Activated CD4-positive, alpha-beta T cell treated with anti-CD3 and anti-CD28 coated beads, Interleukin-2, amount 50 U/mL, for 16 hours (primary cell): ENCODE data around the gene HAPLN1.

Experiments used
- DNase-seq: peaks from one replicate; pipeline ENCODE4 v3.0.0-alpha.2; 2020

HAPLN1 gene

DNA sequence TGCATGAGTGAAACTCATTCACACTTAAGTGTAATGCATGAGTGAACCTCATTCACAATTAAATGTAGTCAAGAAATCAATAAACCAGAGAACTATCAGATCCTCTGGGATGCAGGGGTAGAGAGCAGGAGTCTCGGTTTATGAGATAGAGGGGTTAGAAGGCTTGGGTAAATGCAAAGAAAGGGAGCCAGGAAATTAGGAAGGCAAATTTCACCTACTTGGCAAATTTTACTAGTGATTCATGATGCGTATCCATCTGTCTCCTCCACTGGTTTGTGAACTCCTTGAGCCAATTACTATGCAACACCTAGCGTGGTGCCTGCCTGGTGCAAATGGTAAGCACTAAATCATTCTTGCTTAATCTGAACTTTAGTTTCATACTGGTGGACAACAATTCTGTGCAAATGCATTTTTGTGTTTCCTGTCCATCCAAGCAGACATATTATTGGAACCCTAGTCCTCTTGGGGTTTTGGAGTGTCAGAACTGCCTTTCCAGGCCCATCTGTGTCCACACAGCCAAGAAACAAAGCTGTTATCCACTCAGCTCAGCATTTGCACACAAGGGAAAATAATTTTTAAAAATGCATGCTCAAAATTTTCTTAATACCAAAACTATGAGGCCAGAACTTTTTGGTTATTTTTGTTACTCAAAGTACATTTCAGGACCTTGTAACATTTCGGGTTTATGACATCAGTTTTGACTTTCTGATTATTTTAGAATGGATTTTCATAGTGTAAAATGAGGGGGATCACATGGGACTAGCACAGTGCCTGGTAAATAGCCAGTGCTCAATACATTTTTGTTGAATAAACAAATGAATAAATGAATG is 5.2 kb downstream of the HAPLN1 start:
- no peak for DNase-seq

DNA sequence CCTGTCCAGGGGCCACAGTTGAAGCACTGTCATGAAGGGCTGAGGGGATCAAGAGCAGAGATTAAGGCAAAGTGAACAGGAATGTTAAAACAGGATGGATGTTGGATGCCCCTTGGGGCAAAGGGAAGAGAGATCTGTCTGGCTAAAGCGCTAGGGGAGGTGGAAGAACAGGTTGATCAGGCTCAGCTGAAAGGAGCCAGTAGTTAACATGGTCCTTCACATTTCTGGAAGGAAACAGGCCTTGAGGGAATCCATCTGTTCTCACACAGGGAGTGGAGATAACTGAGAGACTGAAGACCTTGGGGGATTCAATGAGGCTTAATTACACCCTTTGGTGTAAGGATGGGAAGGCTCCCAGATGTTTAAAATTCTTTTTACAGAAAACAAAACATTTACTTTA is 5.8 kb downstream of the HAPLN1 start:
- DNase-seq, result no peak

DNA sequence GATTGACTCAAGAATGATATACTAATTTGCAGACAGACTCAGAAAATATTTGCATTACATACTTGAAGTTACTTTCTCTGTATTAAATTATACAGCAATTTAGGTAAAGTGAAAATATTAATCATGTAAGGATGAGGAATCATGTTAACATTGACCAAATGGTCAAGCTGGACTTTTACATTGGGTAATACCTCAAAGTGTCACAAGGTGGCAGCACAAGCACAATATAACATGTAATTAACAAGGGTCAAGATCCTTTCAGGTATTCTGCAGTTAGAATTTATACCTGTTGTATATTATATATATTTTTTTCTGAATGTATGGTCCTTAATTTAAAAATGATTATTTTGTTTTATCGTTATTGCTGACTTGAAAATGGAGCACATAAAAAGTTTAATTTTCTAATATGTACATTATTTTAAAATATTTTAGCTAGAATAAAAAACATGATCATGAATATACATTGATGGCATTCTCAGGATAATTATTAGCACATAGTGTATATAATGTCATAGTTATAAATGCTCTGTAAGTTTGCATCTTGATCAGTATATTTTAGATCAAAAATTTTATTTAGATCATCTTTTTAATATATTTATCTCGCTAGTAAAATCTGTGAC is 8.6 kb downstream of the HAPLN1 start:
- peak; percentile 44 for DNase-seq

DNA sequence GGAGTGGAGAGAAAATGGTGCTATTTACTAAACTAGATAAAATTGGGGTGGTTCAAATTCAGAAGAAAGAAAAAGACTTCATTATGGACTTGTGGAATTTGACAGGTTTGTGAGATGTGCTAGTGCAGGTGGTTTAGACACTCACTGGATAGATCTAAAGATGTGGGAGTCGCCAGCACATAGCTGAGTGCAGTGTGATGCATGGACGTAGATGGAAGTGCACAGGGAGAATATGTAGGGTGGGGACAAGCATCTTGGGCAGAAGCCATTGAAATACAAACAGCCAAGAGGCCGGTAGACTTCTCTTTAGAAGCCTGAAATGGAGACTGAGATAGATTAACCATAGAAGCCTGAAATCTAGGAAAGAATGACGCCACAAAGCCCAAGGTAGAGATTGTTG is 10.7 kb downstream of the HAPLN1 start:
- DNase-seq, result no peak

DNA sequence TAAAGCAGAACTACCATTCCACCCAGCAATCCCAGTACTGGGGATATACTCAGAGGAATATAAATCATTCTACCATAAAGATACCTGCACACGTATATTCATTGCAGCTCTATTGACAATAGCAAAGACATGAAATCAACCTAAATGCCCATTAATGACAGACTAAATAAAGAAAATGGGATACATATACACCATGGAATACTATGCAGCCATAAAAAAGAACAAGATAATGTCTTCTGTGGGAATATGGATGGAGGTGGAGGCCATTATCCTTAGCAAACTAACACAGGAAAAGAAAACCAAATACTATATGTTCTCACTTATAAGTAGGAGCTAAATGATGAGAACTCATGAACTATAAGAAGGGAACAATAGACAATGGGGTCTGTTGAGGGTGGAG is 12.5 kb downstream of the HAPLN1 start:
- no peak for DNase-seq

DNA sequence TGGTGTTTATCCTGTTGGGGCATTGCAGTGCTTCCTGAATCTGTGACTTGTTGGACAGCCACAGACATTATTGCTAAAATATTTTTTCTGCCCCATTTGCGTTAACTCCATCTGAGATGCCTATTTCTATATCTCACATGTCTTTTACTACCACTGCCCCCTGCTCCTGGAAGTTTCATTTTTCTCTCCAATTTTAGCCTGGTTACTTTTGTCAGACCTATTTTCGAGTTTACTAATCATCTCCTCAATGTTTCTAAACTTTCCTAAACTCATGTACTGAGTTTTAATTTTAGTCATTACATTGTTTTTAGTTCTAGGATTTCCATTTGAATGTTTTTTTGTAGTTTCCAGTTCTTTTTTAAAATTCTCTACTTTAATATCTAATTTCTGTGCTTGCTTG is 17.6 kb downstream of the HAPLN1 start:
- no peak for DNase-seq

DNA sequence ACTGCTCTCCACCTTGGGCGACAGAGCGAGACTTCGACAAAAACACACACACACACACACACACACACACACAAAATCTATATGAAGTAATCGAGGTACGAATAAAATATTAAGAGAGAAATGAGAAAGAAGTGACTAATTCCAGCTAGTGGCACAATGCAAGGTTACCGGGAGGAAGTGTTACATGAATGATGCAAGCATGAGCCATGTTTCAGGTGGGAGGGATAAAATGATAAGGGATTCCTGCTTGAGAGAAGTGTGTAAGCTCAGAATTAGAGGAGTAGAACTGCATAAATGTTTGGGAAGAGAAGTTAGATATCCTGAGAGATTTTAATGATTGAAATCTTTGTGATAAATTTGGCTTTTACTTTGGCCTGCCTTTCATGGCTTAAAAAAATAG is 18.8 kb downstream of the HAPLN1 start:
- no peak for DNase-seq

DNA sequence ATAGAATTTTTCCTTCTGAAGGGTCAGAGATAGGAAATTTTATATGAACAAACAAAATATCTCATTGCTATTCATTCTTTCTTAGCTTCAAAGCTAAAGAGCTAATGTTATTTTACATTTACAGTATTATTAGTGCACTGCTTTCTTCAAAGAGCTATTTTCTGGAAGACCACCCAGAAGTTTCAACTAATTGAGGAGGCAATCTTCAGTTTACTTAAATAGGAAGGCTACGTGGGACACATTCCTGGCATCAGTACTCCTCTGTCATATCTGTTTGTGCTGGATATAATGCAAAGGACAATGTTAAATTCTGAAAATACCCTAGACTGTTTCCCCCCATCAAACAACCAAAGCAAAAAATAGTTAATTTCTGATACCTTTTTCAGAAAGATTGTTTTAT is 30.8 kb downstream of the HAPLN1 start:
- DNase-seq, result no peak

DNA sequence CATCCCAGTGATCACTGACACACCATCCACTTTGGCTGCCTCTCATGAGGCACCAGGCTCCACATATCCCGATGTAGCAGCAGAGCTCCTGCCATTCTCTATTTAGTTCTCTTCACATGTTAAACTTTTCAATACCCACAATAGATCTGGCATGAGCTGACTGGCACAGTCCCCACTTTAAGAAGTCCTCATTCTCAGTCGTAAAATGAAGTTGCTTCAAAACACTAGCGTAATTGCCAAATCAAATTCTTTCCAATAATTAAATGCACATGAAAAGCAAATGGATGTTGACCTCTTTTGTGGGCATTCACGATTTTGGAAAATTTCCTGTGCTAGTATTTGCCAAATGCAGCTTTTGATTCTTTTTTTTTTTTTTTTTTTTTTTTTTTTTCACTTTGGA is 32.4 kb downstream of the HAPLN1 start:
- no peak for DNase-seq

DNA sequence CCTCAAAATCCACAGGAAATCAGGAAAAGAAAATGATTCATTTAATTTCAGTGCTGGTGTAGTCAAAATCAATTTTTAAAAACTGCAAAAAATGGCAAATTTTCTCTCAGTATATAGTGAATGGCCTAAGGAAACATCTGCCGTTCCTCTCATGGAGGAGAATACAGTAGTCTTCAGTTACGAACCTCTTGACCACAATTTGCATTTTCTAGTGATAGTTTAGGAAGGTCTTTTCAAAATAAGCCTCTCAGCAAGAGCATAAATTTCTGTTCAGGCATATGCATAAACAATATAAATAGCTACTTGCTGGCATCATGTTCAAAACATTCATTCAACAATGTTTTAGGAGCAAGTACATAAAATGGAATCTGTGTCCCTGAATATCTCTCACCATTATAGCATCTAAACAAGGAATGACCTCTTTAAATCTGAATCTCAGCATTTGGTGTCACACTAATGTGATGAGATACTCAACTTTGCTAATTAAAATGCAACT is 33.5 kb downstream of the HAPLN1 start:
- DNase-seq, result no peak

DNA sequence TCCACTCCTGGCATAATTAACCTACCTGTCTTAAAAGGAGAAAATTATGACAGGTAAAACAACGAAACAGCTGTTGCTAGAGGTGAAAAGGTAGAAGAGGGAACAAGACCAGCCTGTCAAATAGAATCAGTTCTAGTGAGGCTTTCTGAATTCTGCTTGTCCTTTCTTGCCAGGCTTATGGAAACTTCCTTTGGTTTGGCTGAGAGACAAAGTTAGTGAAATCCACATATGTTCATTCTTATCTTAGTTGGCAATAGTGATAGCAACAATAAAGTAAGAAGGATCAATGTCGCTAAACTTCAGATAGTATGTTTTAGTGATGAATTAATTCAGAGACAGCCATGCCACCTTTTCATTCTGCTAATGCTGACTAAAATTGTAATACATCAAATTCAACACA is 34.4 kb downstream of the HAPLN1 start:
- DNase-seq, result no peak

DNA sequence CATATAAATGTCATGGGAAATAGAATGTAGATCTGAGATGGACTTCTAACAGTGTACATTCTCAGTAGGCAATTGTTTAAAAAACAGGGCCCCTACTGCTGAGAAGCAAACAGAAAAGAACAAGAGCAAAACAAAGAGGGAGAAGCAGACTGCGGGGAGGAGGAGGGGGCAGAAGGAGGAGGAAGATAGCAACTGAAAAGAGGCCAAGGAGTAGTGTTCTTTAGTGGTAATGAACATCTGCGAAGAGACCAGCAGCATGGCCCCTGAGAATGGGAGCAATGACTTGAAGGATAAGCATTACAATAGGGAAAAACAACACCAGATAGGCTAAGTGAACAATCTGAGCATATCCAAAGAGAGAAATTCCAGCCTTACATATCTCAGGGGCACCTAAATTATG is 36.8 kb downstream of the HAPLN1 start:
- DNase-seq, result no peak

DNA sequence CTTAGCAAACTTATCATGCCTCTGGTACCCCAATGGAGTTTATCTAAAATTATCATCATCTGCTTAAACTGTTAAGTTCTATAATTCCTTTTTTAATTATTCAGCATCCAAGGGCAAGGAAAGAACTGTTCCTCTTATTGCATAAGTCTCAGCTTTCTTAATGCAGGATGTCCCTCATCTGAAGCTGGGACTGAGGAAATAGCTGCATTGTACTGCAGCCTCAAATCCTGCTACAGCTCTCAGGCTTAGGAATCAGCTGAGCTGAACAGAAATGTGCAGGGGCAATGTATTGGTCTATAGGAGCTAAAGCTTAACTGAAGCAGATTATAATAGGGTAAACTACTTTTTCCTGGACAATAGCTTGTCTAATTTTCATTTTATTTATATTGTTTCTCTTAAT is 48.0 kb downstream of the HAPLN1 start:
- DNase-seq, result no peak

DNA sequence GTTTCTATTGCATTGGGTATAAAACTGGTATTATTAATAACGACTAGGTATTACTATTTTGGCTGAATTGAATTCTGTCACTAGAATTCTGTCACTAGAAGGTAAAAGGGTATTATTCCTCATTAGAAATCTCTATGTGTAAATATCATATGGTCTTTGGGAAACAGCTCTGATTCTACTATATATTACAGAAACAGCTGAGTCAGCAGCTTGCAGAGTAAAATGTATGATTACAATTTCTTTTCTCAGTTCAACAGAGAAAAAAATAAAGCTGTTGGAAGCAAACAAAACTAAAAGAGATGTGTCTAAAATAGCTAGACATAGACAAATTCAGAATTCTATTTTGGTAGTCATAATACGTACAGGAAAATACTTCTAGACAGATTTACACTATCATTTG is 48.5 kb downstream of the HAPLN1 start:
- no peak for DNase-seq

DNA sequence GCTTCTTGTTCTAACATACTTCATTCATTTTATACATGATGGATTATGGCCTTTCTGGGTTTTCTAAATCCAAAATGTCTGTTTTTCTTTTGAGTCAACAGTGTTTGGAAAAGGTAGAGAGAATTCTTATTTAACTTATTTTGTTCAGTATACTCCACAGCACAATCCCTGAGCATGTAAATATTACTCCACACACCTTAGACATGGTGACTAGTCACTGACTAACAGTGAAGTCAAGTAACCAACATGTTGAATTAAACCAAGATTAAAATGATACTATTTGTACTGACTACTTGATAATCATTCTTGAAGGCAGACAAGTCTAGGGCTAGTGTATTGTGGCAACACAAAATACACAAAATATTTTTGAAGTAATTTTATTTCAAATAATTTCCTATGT is 55.0 kb downstream of the HAPLN1 start:
- DNase-seq, result no peak

DNA sequence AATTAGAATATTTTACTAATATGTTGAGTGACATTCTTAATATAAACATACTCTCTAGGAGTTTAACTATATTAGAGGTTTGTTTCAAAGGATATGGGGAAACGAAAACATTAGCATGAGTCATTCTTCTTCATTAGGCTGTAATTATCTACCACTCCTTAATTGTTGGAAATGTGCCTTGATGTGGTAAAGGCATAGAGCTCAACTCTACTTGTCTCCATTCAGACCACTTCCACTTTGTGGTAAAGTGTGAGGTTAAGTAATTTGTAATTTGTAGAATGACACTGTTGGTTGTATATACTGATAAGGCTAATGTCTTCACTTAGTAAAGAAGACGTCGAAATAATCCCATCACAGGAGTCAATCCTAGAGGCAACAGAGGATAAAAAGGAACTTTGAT is 58.1 kb downstream of the HAPLN1 start:
- DNase-seq, result no peak

DNA sequence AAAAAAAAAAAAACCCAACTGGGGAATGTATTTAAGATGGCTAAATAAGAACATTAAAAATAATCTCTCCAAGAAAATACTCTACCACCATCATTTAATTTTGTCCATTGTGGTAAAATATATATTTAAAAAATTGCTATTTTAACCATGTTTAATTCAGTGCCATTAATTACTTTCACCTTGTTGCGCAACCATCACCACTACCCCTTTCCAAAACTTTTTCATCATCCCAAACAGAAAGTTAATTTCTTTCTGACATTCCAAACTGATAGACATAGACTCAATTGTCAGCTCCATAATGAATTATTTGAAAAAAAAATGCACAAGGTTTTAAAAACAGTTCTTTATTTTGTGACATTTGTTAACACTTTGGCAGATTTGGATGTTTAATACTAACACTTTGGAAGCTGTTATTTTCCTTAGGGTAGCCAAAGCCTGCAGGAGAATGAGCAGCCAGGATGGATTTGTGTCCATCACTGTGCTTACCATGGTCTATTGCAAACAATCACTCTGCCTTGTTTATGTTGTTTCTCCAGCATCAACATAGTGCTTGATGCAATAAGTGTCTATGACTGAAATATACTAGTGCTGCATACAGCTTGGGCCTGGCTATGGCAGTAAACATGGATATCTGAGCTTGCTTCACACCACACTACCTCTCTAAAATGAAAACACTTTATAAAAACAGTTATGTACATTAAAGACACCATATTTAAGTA is 62.7 kb downstream of the HAPLN1 start:
- DNase-seq, result no peak

DNA sequence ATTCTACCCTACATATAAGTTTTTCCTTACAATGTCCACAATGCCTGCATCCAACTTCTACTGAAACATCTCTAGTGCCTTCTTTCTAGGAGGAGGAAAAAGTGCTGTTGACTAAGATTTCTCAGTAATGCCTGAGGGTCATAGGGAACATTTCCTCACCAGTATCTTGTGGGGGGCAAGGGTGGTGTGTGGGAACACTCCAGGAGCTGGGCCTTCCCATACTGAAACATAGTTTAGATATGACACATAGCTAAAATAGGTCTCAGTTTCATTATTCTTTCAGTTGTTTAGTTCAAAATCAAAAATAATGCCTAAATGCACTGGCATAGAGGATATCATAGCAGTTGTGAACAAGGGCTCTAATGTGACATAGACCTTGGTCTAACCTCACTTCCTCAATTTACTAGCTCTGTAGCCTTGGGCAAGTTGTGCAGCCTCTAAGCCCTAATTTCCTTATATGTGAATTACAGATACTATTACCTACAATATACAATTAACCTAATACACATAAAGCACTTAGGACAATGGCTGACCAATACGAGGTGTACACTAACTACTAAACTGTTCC is 66.1 kb downstream of the HAPLN1 start:
- DNase-seq, result no peak

DNA sequence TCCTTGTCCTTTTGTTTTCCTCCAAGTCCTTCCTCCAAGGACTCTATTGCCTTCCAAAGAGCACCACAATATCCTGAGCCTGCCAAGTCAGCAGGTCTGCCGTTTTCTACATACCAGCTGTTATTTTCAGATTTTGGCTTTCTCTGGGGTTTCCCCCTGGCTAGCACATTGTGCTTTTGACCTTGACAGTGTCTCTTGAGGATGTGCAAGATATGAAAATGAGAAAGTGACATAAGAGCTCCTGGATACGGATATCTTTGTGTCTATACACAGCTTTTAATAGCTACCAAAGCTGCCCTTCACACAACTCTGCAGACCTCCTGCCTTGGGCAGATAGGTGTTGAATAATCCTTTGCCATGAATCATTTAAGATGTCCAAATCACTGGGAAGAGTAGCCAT is 67.0 kb downstream of the HAPLN1 start:
- DNase-seq, result no peak

DNA sequence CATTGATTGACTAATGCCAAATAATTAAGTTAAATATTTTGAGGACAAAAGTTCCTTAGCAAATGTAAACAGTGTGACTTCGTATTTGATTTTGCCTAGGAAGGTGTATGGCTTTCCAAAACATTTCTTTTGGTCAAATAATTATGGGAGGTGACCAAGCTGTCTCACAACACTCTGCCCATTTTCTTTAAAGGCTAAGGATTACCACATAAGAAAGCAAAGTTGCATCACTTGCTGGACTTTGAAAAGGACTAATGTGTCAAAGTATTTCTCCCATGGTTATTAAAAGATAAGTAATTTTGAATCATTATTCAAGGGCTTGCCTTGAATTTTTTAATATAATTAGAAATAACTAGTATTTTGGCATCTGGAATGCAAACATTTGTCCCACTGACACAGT is 74.7 kb downstream of the HAPLN1 start:
- DNase-seq, result no peak

DNA sequence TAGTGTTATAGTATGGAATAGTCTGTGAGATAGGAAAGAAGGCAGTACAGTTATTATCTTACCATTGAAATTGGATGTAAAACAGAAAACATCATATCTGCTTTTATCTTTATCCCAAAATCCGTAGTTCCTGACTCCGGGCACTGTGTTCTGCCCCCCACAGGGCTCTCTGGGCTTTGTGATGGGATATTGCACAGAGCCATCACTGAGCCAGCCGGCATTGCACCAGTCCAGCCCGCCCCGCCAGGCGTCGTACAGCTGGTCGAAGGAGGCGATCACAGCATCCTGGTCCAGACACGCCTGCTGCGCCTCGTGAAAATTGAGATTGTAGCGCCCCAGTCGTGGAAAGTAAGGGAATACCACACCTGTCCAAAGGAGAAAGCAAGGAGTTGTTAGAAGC is 76.4 kb downstream of the HAPLN1 start:
- DNase-seq, result no peak

DNA sequence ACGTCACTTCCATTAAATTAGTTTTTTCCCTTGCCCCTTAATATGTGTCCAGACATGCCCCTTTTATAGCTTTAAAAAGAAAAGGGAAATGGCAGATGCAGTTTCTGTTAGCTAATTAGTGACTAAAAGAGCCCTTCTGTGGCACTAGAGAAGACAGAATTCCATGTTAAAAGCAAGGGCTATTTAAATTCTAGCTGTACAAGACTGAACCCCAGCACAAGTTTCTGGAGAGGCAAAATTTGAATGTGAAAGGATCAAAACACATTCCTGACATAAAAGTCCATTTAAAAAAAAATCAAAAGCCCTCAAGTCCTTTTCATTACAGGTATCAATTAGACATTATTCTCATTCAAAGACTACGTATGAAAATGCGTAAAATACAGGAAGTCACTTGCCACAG is 78.7 kb downstream of the HAPLN1 start:
- no peak for DNase-seq

DNA sequence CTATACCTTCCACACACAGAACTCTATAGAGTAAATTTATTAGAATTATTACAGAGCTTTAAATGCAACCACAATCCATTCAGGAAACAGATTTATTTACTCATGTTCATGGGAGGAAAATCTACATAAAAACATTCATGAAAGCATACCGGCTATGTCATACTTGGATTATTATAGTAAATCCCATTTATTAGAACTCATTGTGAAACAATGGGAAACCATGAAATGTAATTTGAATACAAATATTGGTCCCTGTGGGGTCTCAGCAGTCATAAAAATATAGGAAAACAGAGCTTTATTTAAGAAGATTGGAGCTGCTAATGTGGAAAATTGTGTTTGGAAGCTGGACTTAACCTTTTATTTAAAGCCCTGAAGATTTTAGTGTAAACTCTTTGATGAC is 80.7 kb downstream of the HAPLN1 start:
- no peak for DNase-seq

DNA sequence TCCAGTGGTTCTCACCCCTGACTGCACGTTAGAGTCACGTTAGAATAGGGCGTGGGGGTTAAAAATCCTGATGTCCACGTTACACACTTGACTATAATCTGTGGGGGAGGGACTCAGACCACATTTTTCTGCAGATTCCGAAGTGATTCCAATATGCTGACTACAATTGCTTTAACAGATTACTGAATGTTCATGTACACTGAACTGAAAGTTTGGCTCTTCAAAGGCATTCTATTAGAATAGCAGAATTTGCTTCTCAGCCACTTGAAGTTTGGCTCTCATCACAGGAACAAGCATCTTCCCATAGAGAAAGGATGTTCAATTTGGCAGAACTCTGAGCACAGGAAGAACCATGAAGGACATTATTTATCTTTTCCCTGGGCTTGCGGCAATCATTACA is 84.5 kb downstream of the HAPLN1 start:
- DNase-seq, result no peak
